ENCODE data around the gene SYNGR3. TPM values are rescaled to one million over a fixed set of nuclear protein-coding genes. Genes with fewer than 3 reads are reported as not detected.

Gene SYNGR3
- total and polyA plus RNA-seq, 9 donors = 0.42 to 4.0 (median 0.87) TPM

DNA sequence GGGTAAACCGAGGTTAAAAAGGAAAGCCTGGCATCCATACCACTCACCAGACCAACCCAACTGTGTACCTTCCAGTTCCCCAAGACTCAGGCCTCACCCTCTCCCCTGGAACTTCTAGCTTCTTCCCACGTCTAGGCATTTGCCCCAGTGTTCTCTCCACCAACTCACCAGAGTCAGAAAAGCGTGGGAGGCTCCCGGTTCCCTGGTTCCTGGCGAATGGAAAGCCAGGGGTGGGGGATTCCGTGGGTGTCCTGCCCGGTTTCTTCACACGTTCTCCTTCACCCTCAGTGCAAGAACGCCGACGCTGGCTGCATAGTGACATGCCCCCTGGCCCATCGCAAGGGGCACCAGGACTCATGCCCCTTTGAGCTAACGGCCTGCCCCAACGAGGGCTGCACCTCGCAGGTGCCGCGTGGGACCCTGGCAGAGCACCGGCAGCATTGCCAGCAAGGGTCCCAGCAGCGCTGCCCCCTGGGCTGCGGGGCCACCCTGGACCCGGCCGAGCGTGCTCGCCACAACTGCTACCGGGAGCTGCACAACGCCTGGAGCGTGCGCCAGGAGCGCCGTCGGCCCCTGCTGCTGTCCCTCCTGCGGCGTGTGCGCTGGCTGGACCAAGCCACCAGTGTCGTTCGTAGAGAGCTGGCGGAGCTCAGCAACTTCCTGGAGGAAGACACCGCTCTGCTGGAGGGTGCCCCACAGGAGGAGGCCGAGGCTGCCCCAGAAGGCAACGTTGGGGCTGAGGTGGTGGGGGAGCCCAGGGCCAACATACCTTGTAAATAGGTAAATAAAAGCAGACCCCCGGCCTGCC is 21.4 kb upstream of the SYNGR3 start:
- intact Hi-C loops (cut with DNase I) = loop anchor here in 1 of 4 donors (10.0 kb wide), 1 partner anchor 1334 kb away; the partner anchor contains the start of genes METTL26 and WFIKKN1
- WGBS, 3 donors = 81 to 87% (median 84%) methylated on average over 36 to 41 of the region's 41 CpGs
- Histone ChIP-seq H3K27me3 (no peaks in the 10 kb centered on the region), H3K4me3 (no peak overlapping the region), H3K4me1 (ENCODE audit: insufficient read depth) (peaks cover 19% of the 10 kb centered on the region), H3K27ac (no peak overlapping the region), H3K9me3 (no peaks in the 10 kb centered on the region), H3K36me3 (no peaks in the 10 kb centered on the region)
- no peak for TF ChIP-seq EP300 (IDR thresholded peaks at IDR 0.05)
- DNase-seq = no peak

DNA sequence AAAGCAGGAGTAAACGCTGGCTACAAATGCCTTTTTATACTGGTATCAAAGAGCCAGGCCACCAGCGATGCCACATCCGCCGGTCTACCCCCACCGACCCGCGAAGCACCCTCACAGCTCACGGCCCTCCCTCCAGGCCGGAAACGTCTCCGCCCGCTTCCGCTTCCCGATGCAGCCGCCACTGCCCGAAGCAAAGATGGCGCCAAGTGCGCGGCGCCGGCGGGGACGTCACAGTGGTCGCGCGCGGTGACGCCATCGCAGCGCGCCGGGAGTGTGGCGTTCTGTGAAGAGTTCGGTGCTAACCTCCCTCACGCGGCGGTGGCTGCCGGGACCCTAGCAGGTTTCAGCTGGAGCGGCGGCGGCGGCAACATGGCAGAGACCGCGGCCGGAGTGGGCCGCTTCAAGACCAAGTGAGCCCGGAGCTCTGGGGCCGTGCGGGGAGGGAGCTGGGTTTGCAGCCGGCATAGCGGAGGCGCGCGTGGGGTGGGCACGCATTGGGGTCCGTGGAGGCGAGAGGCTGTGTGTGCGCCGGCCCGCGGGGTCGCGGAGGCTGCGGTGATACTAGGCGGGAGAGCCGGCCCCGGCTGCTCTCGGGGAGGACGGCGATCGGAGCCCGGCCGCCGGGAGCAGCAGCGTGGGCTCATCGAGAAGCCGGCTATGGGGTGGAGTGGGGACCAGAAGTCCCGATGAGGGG is 17.8 kb upstream of the SYNGR3 start, which contains the start of gene TBL3:
TBL3 (plus strand) TSS at position 258 of the 694 bp plus-strand sequence; CDS start at position 370, 112 bp downstream.
- Histone ChIP-seq H3K9me3 (no peaks in the 10 kb centered on the region), H3K27ac (peak within 1 kb of the TSS; percentile 63 to 83), H3K4me1 (ENCODE audit: insufficient read depth) (peaks cover 10% of the 10 kb centered on the region), H3K27me3 (no peaks in the 10 kb centered on the region), H3K36me3 (no peaks in the 10 kb centered on the region), H3K4me3 (peak within 1 kb of the TSS; percentile 100)
- 0 to 1% (median 0%) methylated on average over 65 to 78 of the region's 78 CpGs for WGBS, 3 donors
- intact Hi-C loops (cut with DNase I) = no loop called here
- TF ChIP-seq POLR2A (IDR thresholded peaks at IDR 0.05) = peak; percentile 95
- no peak for TF ChIP-seq EP300 (IDR thresholded peaks at IDR 0.05)
- TF ChIP-seq, protein P1, sequence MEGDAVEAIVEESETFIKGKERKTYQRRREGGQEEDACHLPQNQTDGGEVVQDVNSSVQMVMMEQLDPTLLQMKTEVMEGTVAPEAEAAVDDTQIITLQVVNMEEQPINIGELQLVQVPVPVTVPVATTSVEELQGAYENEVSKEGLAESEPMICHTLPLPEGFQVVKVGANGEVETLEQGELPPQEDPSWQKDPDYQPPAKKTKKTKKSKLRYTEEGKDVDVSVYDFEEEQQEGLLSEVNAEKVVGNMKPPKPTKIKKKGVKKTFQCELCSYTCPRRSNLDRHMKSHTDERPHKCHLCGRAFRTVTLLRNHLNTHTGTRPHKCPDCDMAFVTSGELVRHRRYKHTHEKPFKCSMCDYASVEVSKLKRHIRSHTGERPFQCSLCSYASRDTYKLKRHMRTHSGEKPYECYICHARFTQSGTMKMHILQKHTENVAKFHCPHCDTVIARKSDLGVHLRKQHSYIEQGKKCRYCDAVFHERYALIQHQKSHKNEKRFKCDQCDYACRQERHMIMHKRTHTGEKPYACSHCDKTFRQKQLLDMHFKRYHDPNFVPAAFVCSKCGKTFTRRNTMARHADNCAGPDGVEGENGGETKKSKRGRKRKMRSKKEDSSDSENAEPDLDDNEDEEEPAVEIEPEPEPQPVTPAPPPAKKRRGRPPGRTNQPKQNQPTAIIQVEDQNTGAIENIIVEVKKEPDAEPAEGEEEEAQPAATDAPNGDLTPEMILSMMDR (IDR thresholded peaks at IDR 0.05) = peak in 1 of 3 donors; percentile 40
- peak; percentile 90 to 96 (median 93) for DNase-seq

DNA sequence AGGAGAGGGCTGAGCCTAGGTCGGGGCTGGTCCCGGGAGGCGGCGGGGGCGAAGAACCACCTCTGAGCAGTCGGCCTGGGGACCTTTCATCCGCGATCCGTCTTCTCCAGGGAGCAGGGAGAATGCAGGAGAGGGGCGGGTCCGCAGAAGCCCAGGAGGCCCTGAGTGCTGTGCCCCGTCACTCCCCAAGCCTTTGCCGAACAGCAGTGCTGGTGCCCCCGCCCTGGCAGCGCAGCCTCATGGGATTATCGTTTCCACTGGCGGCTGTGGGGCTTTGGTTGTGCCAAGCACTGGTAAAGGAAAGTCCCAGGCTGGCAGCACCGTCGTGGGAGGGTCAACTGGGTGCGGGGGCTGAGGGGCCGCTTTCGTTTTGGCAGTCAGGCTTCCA is 17.3 kb upstream of the SYNGR3 start:
- TF ChIP-seq EP300 (IDR thresholded peaks at IDR 0.05) = no peak
- no peak for TF ChIP-seq POLR2A (IDR thresholded peaks at IDR 0.05)
- TF ChIP-seq, protein P1 (IDR thresholded peaks at IDR 0.05) = no peak
- intact Hi-C loops (cut with DNase I) = no loop called here
- peak in 3 of 5 donors; percentile 39 to 54 (median 49) for DNase-seq
- H3K9me3 ChIP-seq = no peaks in the 10 kb centered on the region
- no peaks in the 10 kb centered on the region for H3K36me3 ChIP-seq
- 1 to 3% (median 2%) methylated on average over 22 of the region's 22 CpGs for WGBS, 3 donors
- peak overlapping the region in 1 of 2 donors; percentile 63 for H3K27ac ChIP-seq
- no peaks in the 10 kb centered on the region for H3K27me3 ChIP-seq
- peaks cover 10% of the 10 kb centered on the region for H3K4me1 ChIP-seq (ENCODE audit: insufficient read depth)
- peak overlapping the region; percentile 100 for H3K4me3 ChIP-seq

DNA sequence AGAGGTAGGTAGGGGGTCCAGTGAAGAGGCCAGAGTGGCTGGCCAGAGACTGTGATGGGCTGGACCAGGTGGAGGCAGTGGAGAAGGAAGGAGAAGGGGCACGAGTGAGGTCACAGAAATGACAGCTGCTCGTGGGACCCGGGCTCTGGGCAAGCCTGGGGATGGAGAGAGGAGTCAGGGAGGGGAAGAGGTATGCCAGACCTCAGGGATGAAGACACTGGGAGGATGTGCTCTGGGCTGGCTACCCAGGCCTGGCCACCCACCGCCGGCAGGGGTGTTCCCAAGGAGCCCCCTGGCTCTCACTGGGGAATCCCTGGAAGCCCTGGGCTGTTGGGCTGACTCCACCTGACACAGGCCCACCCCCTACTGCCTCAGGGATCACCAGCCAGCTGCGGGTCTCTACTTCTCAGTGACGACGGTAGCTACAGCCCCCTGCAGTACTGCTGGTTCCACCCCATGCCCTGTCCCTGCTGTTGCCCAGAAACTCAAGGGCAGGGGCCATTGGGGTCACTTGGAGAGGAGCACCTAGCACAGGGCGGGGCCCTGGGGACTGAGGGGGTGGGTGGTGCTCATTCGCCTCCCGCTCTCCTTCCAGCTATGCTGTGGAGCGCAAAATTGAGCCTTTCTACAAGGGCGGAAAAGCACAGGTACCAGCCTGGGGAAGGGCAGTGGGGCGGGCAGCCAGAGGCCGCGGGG is 16.2 kb upstream of the SYNGR3 start:
- no peak overlapping the region for H3K4me3 ChIP-seq
- H3K4me1 ChIP-seq (ENCODE audit: insufficient read depth) = peaks cover 10% of the 10 kb centered on the region
- TF ChIP-seq, protein P1 (IDR thresholded peaks at IDR 0.05) = no peak
- no peak for TF ChIP-seq EP300 (IDR thresholded peaks at IDR 0.05)
- no peak for TF ChIP-seq POLR2A (IDR thresholded peaks at IDR 0.05)
- H3K9me3 ChIP-seq = no peaks in the 10 kb centered on the region
- intact Hi-C loops (cut with DNase I) = no loop called here
- H3K36me3 ChIP-seq = no peaks in the 10 kb centered on the region
- H3K27me3 ChIP-seq = no peaks in the 10 kb centered on the region
- peak in 2 of 5 donors; percentile 23 to 35 for DNase-seq
- no peak overlapping the region for H3K27ac ChIP-seq
- 86 to 91% (median 87%) methylated on average over 16 of the region's 16 CpGs for WGBS, 3 donors
